H9 (cell line): ENCODE results near the gene SLC6A18. TPM values are rescaled to one million over a fixed set of nuclear protein-coding genes. Genes with fewer than 3 reads are reported as not detected.

ENCODE experiments used
- DNase-seq: peaks from one replicate; pipeline ENCODE4 v3.0.0-alpha.2; 2017
- H2AFZ ChIP-seq: one replicate; pipeline ENCODE4 v1.6.1; 2013; ENCODE audit warnings: mild to moderate bottlenecking, low read length, control low read depth, moderate library complexity
- H2AK5ac ChIP-seq: 2 replicates; pipeline ENCODE4 v1.6.1; 2013; ENCODE audit warnings: low read length, control low read depth, mixed read lengths; ENCODE audit not compliant: insufficient read length
- H2BK120ac ChIP-seq: one replicate; pipeline ENCODE4 v1.6.1; 2013; ENCODE audit warnings: low read depth, mild to moderate bottlenecking, low read length, control low read depth, inconsistent platforms; ENCODE audit not compliant: poor library complexity, severe bottlenecking
- H2BK12ac ChIP-seq: 2 replicates; pipeline ENCODE4 v1.6.1; 2013; ENCODE audit warnings: low read length, control low read depth, mixed read lengths, low read depth; ENCODE audit not compliant: insufficient read length
- H2BK15ac ChIP-seq: 2 replicates; pipeline ENCODE4 v1.6.1; 2013; ENCODE audit warnings: low read depth, low read length, control low read depth
- H2BK20ac ChIP-seq: one replicate; pipeline ENCODE4 v1.6.1; 2013; ENCODE audit warnings: low read depth, mild to moderate bottlenecking, low read length, control low read depth, inconsistent platforms; ENCODE audit not compliant: poor library complexity, severe bottlenecking
- H2BK5ac ChIP-seq: 2 replicates; pipeline ENCODE4 v1.6.1; 2013; ENCODE audit warnings: low read length, control low read depth, mixed read lengths; ENCODE audit not compliant: insufficient read length
- H3K14ac ChIP-seq: 2 replicates; pipeline ENCODE4 v1.6.1; 2013; ENCODE audit warnings: low read length, control low read depth; ENCODE audit not compliant: insufficient read depth
- H3K18ac ChIP-seq: 2 replicates; pipeline ENCODE4 v1.6.1; 2013; ENCODE audit warnings: low read depth, mild to moderate bottlenecking, mixed read lengths, low read length, control low read depth; ENCODE audit not compliant: insufficient read length
- H3K23ac ChIP-seq: 2 replicates; pipeline ENCODE4 v1.6.1; 2013; ENCODE audit warnings: low read length, control low read depth, mixed read lengths, low read depth; ENCODE audit not compliant: insufficient read length
- H3K23me2 ChIP-seq: 2 replicates; pipeline ENCODE4 v1.6.1; 2013; ENCODE audit warnings: low read depth, mild to moderate bottlenecking, mixed read lengths, low read length, control low read depth; ENCODE audit not compliant: insufficient read length, poor library complexity, severe bottlenecking
- H3K27ac ChIP-seq: 2 replicates; pipeline ENCODE4 v1.5.1; 2013; ENCODE audit warnings: low read length, control low read depth, mixed read lengths, low read depth; ENCODE audit not compliant: insufficient read length
- H3K27me3 ChIP-seq: 2 replicates; pipeline ENCODE4 v1.6.1; 2013; ENCODE audit warnings: low read length, control low read depth, inconsistent platforms; ENCODE audit not compliant: insufficient read depth
- H3K4ac ChIP-seq: 2 replicates; pipeline ENCODE4 v1.6.1; 2013; ENCODE audit warnings: low read depth, mild to moderate bottlenecking, control low read depth, inconsistent platforms, low read length, moderate library complexity
- H3K4me1 ChIP-seq: 2 replicates; pipeline ENCODE4 v1.6.1; 2013; ENCODE audit warnings: low read length, control low read depth, inconsistent platforms; ENCODE audit not compliant: insufficient read depth
- H3K4me2 ChIP-seq: 2 replicates; pipeline ENCODE4 v1.6.1; 2013; ENCODE audit warnings: low read length, control low read depth, mixed read lengths; ENCODE audit not compliant: insufficient read length, insufficient read depth
- H3K56ac ChIP-seq: 2 replicates; pipeline ENCODE4 v1.6.1; 2013; ENCODE audit warnings: low read depth, mild to moderate bottlenecking, mixed read lengths, low read length, control low read depth; ENCODE audit not compliant: insufficient read length
- H3K79me1 ChIP-seq: 2 replicates; pipeline ENCODE4 v1.6.1; 2013; ENCODE audit warnings: low read depth, mild to moderate bottlenecking, moderate library complexity, low read length, control low read depth, inconsistent platforms; ENCODE audit not compliant: insufficient read depth, poor library complexity, severe bottlenecking
- H3K79me2 ChIP-seq: 2 replicates; pipeline ENCODE4 v1.6.1; 2013; ENCODE audit warnings: low read length, control low read depth, inconsistent platforms; ENCODE audit not compliant: insufficient read depth
- H3K9ac ChIP-seq: 2 replicates; pipeline ENCODE4 v1.6.1; 2013; ENCODE audit warnings: low read length, control low read depth, mixed read lengths; ENCODE audit not compliant: insufficient read length; ENCODE audit errors: extremely low read depth
- H3K9me3 ChIP-seq: one replicate; pipeline ENCODE4 v1.6.1; 2013; ENCODE audit warnings: low read depth, low read length, inconsistent platforms; ENCODE audit not compliant: control insufficient read depth
- H3T11ph ChIP-seq: one replicate; pipeline ENCODE4 v1.6.1; 2013; ENCODE audit warnings: mild to moderate bottlenecking, low read length, control low read depth, inconsistent platforms
- H4K20me1 ChIP-seq: one replicate; pipeline ENCODE4 v1.6.1; 2013; ENCODE audit not compliant: control insufficient read depth, insufficient read length, insufficient read depth
- H4K5ac ChIP-seq: 2 replicates; pipeline ENCODE4 v1.6.1; 2013; ENCODE audit warnings: low read depth, mild to moderate bottlenecking, mixed read lengths, low read length, control low read depth; ENCODE audit not compliant: insufficient read length
- H4K8ac ChIP-seq: replicated peaks from 2 replicates; pipeline ENCODE4 v1.6.1; 2013; ENCODE audit warnings: low read length, control low read depth, mixed read lengths, low read depth; ENCODE audit not compliant: insufficient read length
- H4K91ac ChIP-seq: 2 replicates; pipeline ENCODE4 v1.6.1; 2013; ENCODE audit warnings: low read depth, mild to moderate bottlenecking, moderate library complexity, mixed read lengths, low read length, control low read depth; ENCODE audit not compliant: insufficient read length
- H3K27ac Mint-ChIP-seq, 3 experiments: 2 replicates in 2 of 3; 3 replicates in 1 of 3; pipeline ENCODE4 v1.8.0; 2020 to 2021; ENCODE audit warnings: mixed read lengths in 3 of 3, mild to moderate bottlenecking in 1 of 3, moderate library complexity in 1 of 3
- H3K27me3 Mint-ChIP-seq: 2 replicates; pipeline ENCODE4 v1.8.0; 2021; ENCODE audit warnings: low read depth, mild to moderate bottlenecking, moderate library complexity, mixed read lengths
- H3K36me3 Mint-ChIP-seq, 3 experiments: 2 replicates in 2 of 3; 3 replicates in 1 of 3; pipeline ENCODE4 v1.8.0; 2020 to 2021; ENCODE audit warnings: low read depth in 3 of 3, mixed read lengths in 3 of 3; ENCODE audit not compliant: insufficient read depth in 1 of 3
- H3K4me1 Mint-ChIP-seq, 2 experiments: 2 replicates each; pipeline ENCODE4 v1.8.0; 2020; ENCODE audit warnings: mixed read lengths in 2 of 2
- H3K4me3 Mint-ChIP-seq, 2 experiments: 2 replicates in 1 of 2; 3 replicates in 1 of 2; pipeline ENCODE4 v1.8.0; 2020 to 2021; ENCODE audit warnings: mild to moderate bottlenecking in 2 of 2, mixed read lengths in 2 of 2, moderate library complexity in 1 of 2
- H3K9me3 Mint-ChIP-seq, 2 experiments: 2 replicates in 1 of 2; 3 replicates in 1 of 2; pipeline ENCODE4 v1.8.0; 2020; ENCODE audit warnings: mild to moderate bottlenecking in 2 of 2, mixed read lengths in 2 of 2, moderate library complexity in 1 of 2
- CTCF ChIP-seq: fragments of 200-600 bp; sonication (generic); conservative IDR thresholded peaks from 3 replicates; pipeline ENCODE4 v1.8.0; 2021; ENCODE audit warnings: antibody characterized with exemption, mild to moderate bottlenecking
- WGBS: extraction: QIAGEN DNeasy Blood & Tissue Kit; methylation state at CpG from one replicate; pipeline ENCODE4 v1.1.7; 2013; ENCODE audit warnings: missing lambda C conversion rate, low lambda C conversion rate, mixed read lengths; ENCODE audit not compliant: insufficient read length; ENCODE audit errors: extremely low coverage; 5-methylcytosine and 5-hydroxymethylcytosine counted together
- total RNA-seq: library from RNA; stranded (reverse); gene quantifications from 2 replicates; pipeline ENCODE4 v1.2.1, GENCODE V29; 2021

SLC6A18 gene
- total RNA-seq, 1 experiment from 2014 or later: not detected

GRCh38 chr5:1292139-1292538 is 67.0 kb downstream of the SLC6A18 start:
- peaks cover 12% of the 10 kb centered on the region for H3K23me2 ChIP-seq
- no peaks in the 10 kb centered on the region for H3K79me2 ChIP-seq
- H4K20me1 ChIP-seq: no peaks in the 10 kb centered on the region
- H3K79me1 ChIP-seq: peaks cover 2% of the 10 kb centered on the region
- no peak overlapping the region; a peak in 1 of 7 replicates for H3K27ac Mint-ChIP-seq
- H2AFZ ChIP-seq: no peak overlapping the region
- H3K9me3 Mint-ChIP-seq: no peaks in the 10 kb centered on the region
- no peak overlapping the region; a peak in 1 of 5 replicates for H3K4me3 Mint-ChIP-seq
- H4K91ac ChIP-seq: no peak overlapping the region
- H3K4me1 ChIP-seq: no peaks in the 10 kb centered on the region
- H3K9ac ChIP-seq: no peak overlapping the region
- no peak overlapping the region for H3K4me2 ChIP-seq
- peak; percentile 21 for DNase-seq
- no peak overlapping the region for H3K56ac ChIP-seq
- no peaks in the 10 kb centered on the region for H3K9me3 ChIP-seq
- no peaks in the 10 kb centered on the region for H3K27me3 ChIP-seq
- no CpG with 5 or more reads among the region's 6 CpGs for WGBS
- H3K4ac ChIP-seq: no peak overlapping the region
- peaks cover 12% of the 10 kb centered on the region for H3K27me3 Mint-ChIP-seq
- H2BK15ac ChIP-seq: no peak overlapping the region
- no peak overlapping the region for H3K18ac ChIP-seq
- H3K27ac ChIP-seq: no peak overlapping the region
- H4K5ac ChIP-seq: no peak overlapping the region
- H3T11ph ChIP-seq: no peak overlapping the region
- no peak overlapping the region for H4K8ac ChIP-seq
- no peak overlapping the region for H2AK5ac ChIP-seq
- no peak overlapping the region for H3K23ac ChIP-seq
- no peak overlapping the region for H2BK20ac ChIP-seq
- peaks cover 7 to 22% (median 15%) of the 10 kb centered on the region in 3 experiments for H3K36me3 Mint-ChIP-seq
- no peak overlapping the region for H2BK120ac ChIP-seq
- TF ChIP-seq CTCF: no peak
- no peak overlapping the region for H3K14ac ChIP-seq
- no peaks in the 10 kb centered on the region for H3K4me1 Mint-ChIP-seq
- H2BK12ac ChIP-seq: no peak overlapping the region
- H2BK5ac ChIP-seq: no peak overlapping the region
